ENCODE data around the gene MYH11.

MYH11 gene

DNA sequence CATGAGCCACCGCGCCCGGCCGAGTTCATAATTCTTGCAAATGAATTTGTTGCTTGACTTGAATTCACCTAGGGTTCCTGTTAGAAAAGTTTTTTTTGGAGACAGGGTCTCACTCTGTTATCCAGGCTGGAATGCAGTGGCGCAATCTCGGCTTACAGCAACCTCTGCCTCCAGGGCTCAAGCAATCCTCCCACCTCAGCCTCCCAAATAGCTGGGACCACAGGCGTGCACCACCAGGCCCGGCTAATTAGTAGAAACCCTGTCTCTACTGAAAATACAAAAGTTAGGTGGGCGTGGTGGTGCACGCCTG, 99.8 kb downstream of the MYH11 start:
- Histone ChIP-seq H3F3A (ENCODE audit: insufficient read depth, low read length) (no peaks in the 10 kb centered on the region), H2AFZ (ENCODE audit: low read length) (no peak overlapping the region), H3K27me3 (ENCODE audit: insufficient read depth, low read length) (no peaks in the 10 kb centered on the region), H3K4me3 (ENCODE audit: low read depth, low read length, poor library complexity, severe bottlenecking) (no peak overlapping the region), H3K79me2 (ENCODE audit: insufficient read depth, low read length) (no peaks in the 10 kb centered on the region), H3K9ac (ENCODE audit: low read length) (no peak overlapping the region), H3K27ac (ENCODE audit: low read depth, low read length, poor library complexity, severe bottlenecking) (no peak overlapping the region), H4K20me1 (ENCODE audit: insufficient read depth, low read length) (no peaks in the 10 kb centered on the region), H3K9me3 (ENCODE audit: low read length) (no peaks in the 10 kb centered on the region), H3K9me2 (ENCODE audit: low read depth, low read length) (no peaks in the 10 kb centered on the region), H3K36me3 (ENCODE audit: insufficient read depth, low read length) (no peaks in the 10 kb centered on the region), H3K4me2 (ENCODE audit: low read length) (no peak overlapping the region), H3K4me1 (ENCODE audit: insufficient read depth, low read length, severe bottlenecking) (no peaks in the 10 kb centered on the region)
- TF ChIP-seq EZH2 (IDR thresholded peaks at IDR 0.05; ENCODE audit: borderline replicate concordance, low read length) (no peak), CTCF (IDR thresholded peaks at IDR 0.05; ENCODE audit: low read length) (no peak)

- H2AFZ ChIP-seq (ENCODE audit: low read length) = no peak overlapping the region
- H3K4me3 ChIP-seq (ENCODE audit: low read depth, low read length, poor library complexity, severe bottlenecking) = no peak overlapping the region
- no peak overlapping the region for H3K4me2 ChIP-seq (ENCODE audit: low read length)
- H3K36me3 ChIP-seq (ENCODE audit: insufficient read depth, low read length) = no peaks in the 10 kb centered on the region
- H3K9ac ChIP-seq (ENCODE audit: low read length) = no peak overlapping the region
- no peaks in the 10 kb centered on the region; the same call in 1 of the 2 replicates for H3K27me3 ChIP-seq (ENCODE audit: insufficient read depth, low read length)
- H3F3A ChIP-seq (ENCODE audit: insufficient read depth, low read length) = no peaks in the 10 kb centered on the region
- H3K9me2 ChIP-seq (ENCODE audit: low read depth, low read length) = no peaks in the 10 kb centered on the region
- no peaks in the 10 kb centered on the region for H4K20me1 ChIP-seq (ENCODE audit: insufficient read depth, low read length)
- no peak for TF ChIP-seq EZH2 (IDR thresholded peaks at IDR 0.05; ENCODE audit: borderline replicate concordance, low read length)
- no peak for TF ChIP-seq CTCF (IDR thresholded peaks at IDR 0.05; ENCODE audit: low read length)
- no peak overlapping the region for H3K27ac ChIP-seq (ENCODE audit: low read depth, low read length, poor library complexity, severe bottlenecking)
- no peaks in the 10 kb centered on the region for H3K9me3 ChIP-seq (ENCODE audit: low read length)
- no peaks in the 10 kb centered on the region for H3K4me1 ChIP-seq (ENCODE audit: insufficient read depth, low read length, severe bottlenecking)
- no peaks in the 10 kb centered on the region for H3K79me2 ChIP-seq (ENCODE audit: insufficient read depth, low read length)
Observed at GRCh38 chr16:15754821-15755534, 101.8 kb downstream of the MYH11 start.

- H3K4me2 ChIP-seq (ENCODE audit: low read length) = no peak overlapping the region
- H3K4me3 ChIP-seq (ENCODE audit: low read depth, low read length, poor library complexity, severe bottlenecking) = no peak overlapping the region
- H3K79me2 ChIP-seq (ENCODE audit: insufficient read depth, low read length) = no peaks in the 10 kb centered on the region
- no peak overlapping the region for H3K9ac ChIP-seq (ENCODE audit: low read length)
- H2AFZ ChIP-seq (ENCODE audit: low read length) = no peak overlapping the region
- H3K27me3 ChIP-seq (ENCODE audit: insufficient read depth, low read length) = no peaks in the 10 kb centered on the region; the same call in 1 of the 2 replicates
- H3K9me3 ChIP-seq (ENCODE audit: low read length) = no peaks in the 10 kb centered on the region
- no peaks in the 10 kb centered on the region for H3F3A ChIP-seq (ENCODE audit: insufficient read depth, low read length)
- TF ChIP-seq CTCF (IDR thresholded peaks at IDR 0.05; ENCODE audit: low read length) (no peak), EZH2 (IDR thresholded peaks at IDR 0.05; ENCODE audit: borderline replicate concordance, low read length) (no peak)
- H3K36me3 ChIP-seq (ENCODE audit: insufficient read depth, low read length) = no peaks in the 10 kb centered on the region
- H3K9me2 ChIP-seq (ENCODE audit: low read depth, low read length) = no peaks in the 10 kb centered on the region
- H3K27ac ChIP-seq (ENCODE audit: low read depth, low read length, poor library complexity, severe bottlenecking) = no peak overlapping the region
- H3K4me1 ChIP-seq (ENCODE audit: insufficient read depth, low read length, severe bottlenecking) = no peaks in the 10 kb centered on the region
- no peaks in the 10 kb centered on the region for H4K20me1 ChIP-seq (ENCODE audit: insufficient read depth, low read length)
Observed at GRCh38 chr16:15752717-15753488, 103.9 kb downstream of the MYH11 start.

All from OCI-LY1 (cell line).